Measurements from ENCODE around the gene RHOT2. TPM values are rescaled to one million over a fixed set of nuclear protein-coding genes. Genes with fewer than 3 reads are reported as not detected.

Gene RHOT2
- polyA plus RNA-seq, 6 donors from 2014 or later = 22.1 to 49.1 (median 35.0) TPM

GRCh38 chr16:628321-629061 lies 39.4 kb upstream of the RHOT2 start:
- H3K36me3 Mint-ChIP-seq = no peaks in the 10 kb centered on the region
- ATAC-seq (ENCODE audit: low read depth in 2 of 2) = no peak
- H3K9me3 Mint-ChIP-seq = no peaks in the 10 kb centered on the region
- H3K27me3 Mint-ChIP-seq = no peaks in the 10 kb centered on the region
- H3K4me3 Mint-ChIP-seq = no peak overlapping the region
- DNase-seq = no peak
- H3K27ac Mint-ChIP-seq = peak overlapping the region in 1 of 6 donors; percentile 76
- H3K4me1 Mint-ChIP-seq = no peaks in the 10 kb centered on the region

- Mint-ChIP-seq H3K9me3 (no peaks in the 10 kb centered on the region), H3K4me1 (no peaks in the 10 kb centered on the region), H3K27ac (peak overlapping the region in 1 of 6 donors; percentile 76), H3K27me3 (no peaks in the 10 kb centered on the region), H3K36me3 (no peaks in the 10 kb centered on the region), H3K4me3 (peak overlapping the region in 2 of 8 donors; percentile 7 to 16)
- ATAC-seq (ENCODE audit: low read depth in 2 of 2) (no peak), DNase-seq (no peak)
Observed at GRCh38 chr16:629185-629832, 38.6 kb upstream of the RHOT2 start.

GRCh38 chr16:629833-630248 lies 38.1 kb upstream of the RHOT2 start:
- no peak for ATAC-seq (ENCODE audit: low read depth in 2 of 2)
- H3K27ac Mint-ChIP-seq = no peak overlapping the region
- no peak for DNase-seq
- H3K36me3 Mint-ChIP-seq = no peaks in the 10 kb centered on the region
- H3K4me1 Mint-ChIP-seq = peaks cover 0 to 4% (median 1%) of the 10 kb centered on the region in 3 donors
- no peaks in the 10 kb centered on the region for H3K27me3 Mint-ChIP-seq
- peak overlapping the region in 1 of 8 donors; percentile 7 for H3K4me3 Mint-ChIP-seq
- H3K9me3 Mint-ChIP-seq = no peaks in the 10 kb centered on the region

DNA sequence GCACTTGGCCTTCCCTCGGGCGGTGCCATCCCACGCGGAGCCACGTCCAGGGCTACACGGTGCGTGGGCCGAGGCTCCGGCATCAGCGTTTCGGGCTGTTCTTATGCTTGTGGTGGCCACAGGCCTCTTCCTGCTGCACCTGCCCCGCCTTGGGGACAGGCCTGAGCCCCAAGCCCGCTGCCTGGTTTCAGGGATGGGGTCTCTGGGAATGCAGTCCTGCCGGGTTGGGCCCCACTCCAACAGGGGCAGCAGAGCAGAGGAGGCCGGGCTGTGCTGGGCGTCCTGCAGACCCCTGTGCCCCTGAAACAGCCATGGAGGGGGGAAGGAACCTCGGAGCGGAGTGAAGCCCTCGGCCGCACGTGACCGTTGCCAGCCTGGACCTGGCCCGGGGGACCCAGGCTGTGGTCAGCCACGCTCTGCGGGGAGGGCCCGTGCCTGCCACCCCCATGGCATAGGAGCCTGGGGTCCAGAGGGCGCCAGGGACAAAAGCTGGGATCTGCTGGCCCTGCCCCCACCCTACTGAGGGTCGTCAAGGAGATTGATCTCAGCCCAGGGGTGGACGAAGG lies 37.6 kb upstream of the RHOT2 start:
- H3K27me3 Mint-ChIP-seq = no peaks in the 10 kb centered on the region
- H3K4me3 Mint-ChIP-seq = no peak overlapping the region
- ATAC-seq (ENCODE audit: low read depth in 2 of 2) = no peak
- no peaks in the 10 kb centered on the region for H3K9me3 Mint-ChIP-seq
- no peak for DNase-seq
- H3K4me1 Mint-ChIP-seq = peaks cover 0 to 7% (median 3%) of the 10 kb centered on the region in 3 donors
- no peaks in the 10 kb centered on the region for H3K36me3 Mint-ChIP-seq
- H3K27ac Mint-ChIP-seq = no peak overlapping the region

GRCh38 chr16:630815-631405 lies 37.0 kb upstream of the RHOT2 start, which contains the start of gene WFIKKN1:
WFIKKN1 (plus strand) TSS chr16:630985; CDS start chr16:631254, 269 bp downstream.
- no peaks in the 10 kb centered on the region for H3K36me3 Mint-ChIP-seq
- H3K4me1 Mint-ChIP-seq = peaks cover 0 to 7% (median 3%) of the 10 kb centered on the region in 3 donors
- no peak for ATAC-seq (ENCODE audit: low read depth in 2 of 2)
- H3K27me3 Mint-ChIP-seq = no peaks in the 10 kb centered on the region
- peak within 1 kb of the TSS in 1 of 8 donors; percentile 7 for H3K4me3 Mint-ChIP-seq
- no peak within 1 kb of the TSS for H3K27ac Mint-ChIP-seq
- H3K9me3 Mint-ChIP-seq = no peaks in the 10 kb centered on the region
- DNase-seq = no peak

DNA sequence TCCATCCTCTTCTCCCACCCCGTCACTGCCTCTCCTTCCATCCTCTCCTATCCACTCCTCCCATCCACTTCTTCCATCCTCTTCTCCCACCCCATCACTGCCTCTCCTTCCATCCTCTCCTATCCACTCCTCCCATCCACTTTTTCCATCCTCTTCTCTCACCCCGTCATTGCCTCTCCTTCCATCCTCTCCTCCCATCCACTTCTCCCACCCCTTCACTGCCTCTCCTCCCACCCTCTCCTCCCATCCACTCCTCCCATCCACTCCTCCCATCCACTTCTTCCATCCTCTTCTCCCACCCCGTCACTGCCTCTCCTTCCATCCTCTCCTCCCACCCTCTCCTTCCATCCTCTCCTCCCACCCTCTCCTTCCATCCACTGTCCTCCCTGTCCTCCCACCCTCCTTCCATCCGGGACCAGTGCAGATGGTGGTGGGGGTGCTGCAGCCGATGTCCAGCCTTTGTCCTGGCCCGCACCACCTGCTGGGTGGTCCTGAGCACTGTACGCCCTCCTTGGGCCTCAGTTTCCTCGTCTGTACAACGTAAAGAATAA lies 36.0 kb upstream of the RHOT2 start:
- ATAC-seq (ENCODE audit: low read depth in 2 of 2) = no peak
- Mint-ChIP-seq H3K4me3 (no peak overlapping the region), H3K27me3 (no peaks in the 10 kb centered on the region), H3K27ac (no peak overlapping the region), H3K9me3 (no peaks in the 10 kb centered on the region), H3K36me3 (no peaks in the 10 kb centered on the region), H3K4me1 (peaks cover 0 to 13% (median 7%) of the 10 kb centered on the region in 3 donors)
- no peak for DNase-seq

DNA sequence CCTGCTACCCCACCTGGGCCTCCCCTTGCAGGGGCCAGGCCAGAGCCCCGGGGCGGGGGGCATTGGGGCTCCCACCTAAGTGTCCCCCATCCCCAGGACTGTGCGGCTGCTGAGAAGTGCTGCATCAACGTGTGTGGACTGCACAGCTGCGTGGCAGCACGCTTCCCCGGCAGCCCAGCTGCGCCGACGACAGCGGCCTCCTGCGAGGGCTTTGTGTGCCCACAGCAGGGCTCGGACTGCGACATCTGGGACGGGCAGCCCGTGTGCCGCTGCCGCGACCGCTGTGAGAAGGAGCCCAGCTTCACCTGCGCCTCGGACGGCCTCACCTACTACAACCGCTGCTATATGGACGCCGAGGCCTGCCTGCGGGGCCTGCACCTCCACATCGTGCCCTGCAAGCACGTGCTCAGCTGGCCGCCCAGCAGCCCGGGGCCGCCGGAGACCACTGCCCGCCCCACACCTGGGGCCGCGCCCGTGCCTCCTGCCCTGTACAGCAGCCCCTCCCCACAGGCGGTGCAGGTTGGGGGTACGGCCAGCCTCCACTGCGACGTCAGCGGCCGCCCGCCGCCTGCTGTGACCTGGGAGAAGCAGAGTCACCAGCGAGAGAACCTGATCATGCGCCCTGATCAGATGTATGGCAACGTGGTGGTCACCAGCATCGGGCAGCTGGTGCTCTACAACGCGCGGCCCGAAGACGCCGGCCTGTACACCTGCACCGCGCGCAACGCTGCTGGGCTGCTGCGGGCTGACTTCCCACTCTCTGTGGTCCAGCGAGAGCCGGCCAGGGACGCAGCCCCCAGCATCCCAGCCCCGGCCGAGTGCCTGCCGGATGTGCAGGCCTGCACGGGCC lies 35.2 kb upstream of the RHOT2 start:
- Mint-ChIP-seq H3K4me1 (peaks cover 0 to 17% (median 7%) of the 10 kb centered on the region in 3 donors), H3K36me3 (no peaks in the 10 kb centered on the region), H3K27ac (no peak overlapping the region), H3K4me3 (no peak overlapping the region), H3K27me3 (no peaks in the 10 kb centered on the region), H3K9me3 (no peaks in the 10 kb centered on the region)
- ATAC-seq (ENCODE audit: low read depth in 2 of 2) (no peak), DNase-seq (no peak)

GRCh38 chr16:633336-634050 lies 34.4 kb upstream of the RHOT2 start:
- peak overlapping the region in 1 of 8 donors; percentile 70 for H3K4me3 Mint-ChIP-seq
- no peak overlapping the region for H3K27ac Mint-ChIP-seq
- H3K4me1 Mint-ChIP-seq = peaks cover 0 to 23% (median 7%) of the 10 kb centered on the region in 3 donors
- H3K27me3 Mint-ChIP-seq = no peaks in the 10 kb centered on the region
- H3K36me3 Mint-ChIP-seq = no peaks in the 10 kb centered on the region
- DNase-seq (no peak), ATAC-seq (ENCODE audit: low read depth in 2 of 2) (no peak)
- H3K9me3 Mint-ChIP-seq = no peaks in the 10 kb centered on the region

GRCh38 chr16:634051-634670 lies 33.8 kb upstream of the RHOT2 start:
- Mint-ChIP-seq H3K4me1 (peaks cover 0 to 28% (median 10%) of the 10 kb centered on the region in 3 donors), H3K27ac (peak overlapping the region in 1 of 6 donors; percentile 93), H3K36me3 (no peaks in the 10 kb centered on the region), H3K9me3 (no peaks in the 10 kb centered on the region), H3K4me3 (peak overlapping the region in 7 of 8 donors; percentile 34 to 92 (median 70)), H3K27me3 (no peaks in the 10 kb centered on the region)
- ATAC-seq (ENCODE audit: low read depth in 2 of 2) (no peak), DNase-seq (no peak)

GRCh38 chr16:634996-635395 lies 32.9 kb upstream of the RHOT2 start:
- Mint-ChIP-seq H3K4me1 (peaks cover 0 to 34% (median 16%) of the 10 kb centered on the region in 3 donors), H3K27me3 (no peaks in the 10 kb centered on the region), H3K36me3 (no peaks in the 10 kb centered on the region), H3K9me3 (no peaks in the 10 kb centered on the region), H3K27ac (no peak overlapping the region), H3K4me3 (peak overlapping the region; percentile 24 to 92 (median 70))
- no peak for ATAC-seq (ENCODE audit: low read depth in 2 of 2)
- DNase-seq = no peak

- Mint-ChIP-seq H3K27ac (peak overlapping the region in 1 of 6 donors; percentile 99), H3K4me3 (peak overlapping the region; percentile 32 to 99 (median 94)), H3K36me3 (no peaks in the 10 kb centered on the region), H3K27me3 (no peaks in the 10 kb centered on the region), H3K4me1 (peaks cover 0 to 38% (median 21%) of the 10 kb centered on the region in 3 donors), H3K9me3 (no peaks in the 10 kb centered on the region)
- no peak for ATAC-seq (ENCODE audit: low read depth in 2 of 2)
- DNase-seq = no peak
Observed at GRCh38 chr16:635573-636205, 32.2 kb upstream of the RHOT2 start.
